Measurements from ENCODE around the gene ADAD2.
"Not testable (repeated sequence)": the region's sequence is repeated elsewhere in the genome, so short reads cannot be mapped to it uniquely, and the experiment has no call there.

ADAD2 gene

DNA sequence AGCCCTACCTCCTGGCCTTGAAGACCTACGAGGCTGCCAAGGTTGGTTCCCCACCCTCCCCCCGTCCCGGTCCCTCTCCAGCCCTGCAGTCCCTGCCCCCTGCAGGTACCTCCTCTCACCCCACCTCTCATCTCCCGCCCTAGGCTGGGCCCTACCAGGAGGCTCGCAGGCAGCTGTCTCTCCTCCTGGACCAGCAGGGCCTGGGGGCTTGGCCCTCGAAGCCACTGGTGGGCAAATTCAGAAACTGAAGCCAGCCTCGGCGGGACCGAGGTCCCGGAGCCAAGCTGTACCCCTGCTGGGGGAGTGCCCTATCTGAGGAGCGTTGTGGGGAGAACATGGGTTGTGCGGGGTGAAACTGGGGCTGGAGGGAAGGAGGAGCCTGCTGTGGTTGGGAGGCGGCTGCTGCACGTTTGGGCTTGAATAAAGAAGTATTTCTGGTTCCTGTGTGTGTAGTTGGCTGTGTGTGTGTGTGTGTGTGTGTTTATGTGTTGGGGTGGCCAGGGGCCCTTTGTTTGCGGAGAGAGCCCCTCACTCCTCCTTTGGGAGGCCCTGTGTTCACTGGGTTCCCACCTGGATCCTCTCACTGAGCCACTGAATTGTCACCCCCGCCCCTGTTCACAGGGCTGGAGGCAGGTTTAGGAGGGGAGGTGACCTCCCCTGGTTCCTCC lies 5.9 kb downstream of the ADAD2 start:
- no peak for DNase-seq

DNA sequence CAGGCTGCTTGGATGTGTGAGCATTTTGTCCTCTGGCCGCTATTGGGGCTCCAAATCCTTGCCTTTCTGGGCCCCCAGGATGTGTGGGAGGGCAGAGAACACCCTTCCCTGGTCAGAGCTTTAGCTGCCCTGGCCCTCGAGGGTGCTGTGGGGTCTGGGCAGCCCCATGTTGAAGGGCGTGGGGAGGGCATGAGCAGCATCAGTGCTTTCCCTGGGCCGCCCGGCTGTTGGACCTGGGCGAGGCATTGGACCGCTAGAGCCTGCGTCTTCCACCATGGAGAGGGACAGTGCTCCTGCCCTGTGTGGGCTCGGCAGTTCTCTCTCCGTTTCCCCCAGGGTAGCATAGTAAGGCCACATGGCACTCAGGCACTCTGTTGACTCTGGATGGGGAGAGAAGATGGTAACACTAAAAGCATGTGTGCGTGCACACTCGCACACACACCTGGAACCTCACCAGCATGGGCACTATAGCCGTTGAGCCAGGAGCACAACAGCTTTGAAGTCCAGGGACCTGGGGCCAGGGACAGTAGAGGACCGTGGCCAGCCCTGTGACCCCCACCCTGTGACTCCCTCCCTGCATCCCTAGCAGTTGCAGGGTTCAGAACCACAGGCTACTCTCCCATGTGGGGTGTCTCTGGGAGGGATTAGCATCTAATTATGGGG lies 6.6 kb downstream of the ADAD2 start:
- DNase-seq: no peak

DNA sequence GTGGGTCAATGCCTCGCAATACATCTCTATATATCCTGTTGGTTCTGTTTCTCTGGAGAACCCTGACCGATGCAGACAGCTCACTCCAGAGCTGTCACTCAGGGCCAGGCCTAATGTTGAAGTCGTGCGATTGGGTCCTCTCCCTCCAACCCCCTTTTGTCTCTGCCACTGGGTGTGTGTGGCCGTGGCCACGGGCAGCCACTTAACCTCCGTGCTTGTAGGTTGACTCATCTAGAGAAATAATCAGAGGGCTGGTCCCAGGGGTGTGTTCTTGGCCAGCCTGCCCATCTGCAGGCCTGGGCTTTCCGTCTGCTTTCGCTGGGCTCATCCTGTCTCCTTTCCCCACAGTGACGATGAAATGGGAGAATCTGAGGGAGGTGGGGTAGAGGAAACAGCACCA lies 7.4 kb downstream of the ADAD2 start:
- no peak for DNase-seq

DNA sequence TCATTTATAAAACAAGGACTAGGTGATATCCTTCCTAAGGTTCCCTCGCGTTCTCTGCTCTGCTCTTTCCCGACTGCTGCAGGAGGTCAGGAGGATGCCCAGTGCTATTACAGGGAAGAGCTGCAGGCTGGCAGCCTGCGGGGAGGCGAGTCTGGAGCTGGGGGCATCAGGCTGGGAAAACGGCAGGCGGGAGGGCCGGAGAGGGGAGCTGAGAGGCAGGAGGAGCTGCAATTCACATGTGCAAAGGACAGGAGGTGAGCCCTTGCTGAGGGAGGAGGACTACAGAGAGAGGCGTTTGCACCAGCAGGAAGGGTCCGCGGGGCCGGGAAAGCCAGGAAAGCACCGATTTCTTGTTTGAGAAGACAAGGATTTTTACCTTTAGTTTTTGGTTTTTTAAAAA lies 8.1 kb downstream of the ADAD2 start:
- DNase-seq: no peak

DNA sequence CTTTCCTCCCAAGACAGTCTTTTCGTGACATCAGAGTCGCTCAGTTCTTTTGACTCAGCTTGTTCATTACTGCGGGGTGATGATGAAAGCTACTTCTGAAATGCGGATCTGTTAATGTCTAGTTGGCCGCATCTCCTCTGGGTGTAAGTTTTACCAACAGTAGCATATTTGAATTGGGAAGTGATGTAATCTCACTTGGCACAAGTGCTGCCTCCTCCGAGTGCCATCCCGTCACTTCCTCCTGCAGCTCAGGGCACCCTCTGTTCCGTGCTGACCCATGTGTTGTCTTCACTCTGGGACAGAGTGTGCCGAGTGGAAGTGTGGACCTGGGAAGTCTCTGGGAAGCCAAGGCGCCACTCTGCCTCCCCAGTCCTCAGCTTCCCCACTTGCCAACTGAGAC lies 8.9 kb downstream of the ADAD2 start:
- DNase-seq: no peak

DNA sequence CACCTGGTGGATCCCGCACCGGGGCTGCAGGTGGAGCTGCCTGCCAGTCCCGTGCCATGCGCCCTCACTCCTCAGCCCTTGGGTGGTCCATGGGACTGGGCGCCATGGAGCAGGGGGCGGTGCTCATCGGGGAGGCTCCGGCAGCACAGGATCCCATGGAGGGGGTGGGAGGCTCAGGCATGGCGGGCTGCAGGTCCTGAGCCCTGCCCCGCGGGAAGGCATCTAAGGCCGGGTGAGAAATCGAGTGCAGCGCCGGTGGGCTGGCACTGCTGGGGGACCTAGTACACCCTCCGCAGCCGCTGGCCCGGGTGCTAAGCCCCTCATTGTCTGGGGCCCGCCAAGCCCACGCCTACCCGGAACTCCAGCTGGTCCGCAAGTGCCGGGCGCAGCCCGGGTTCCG lies 13.6 kb downstream of the ADAD2 start:
- DNase-seq: not testable (repeated sequence)

DNA sequence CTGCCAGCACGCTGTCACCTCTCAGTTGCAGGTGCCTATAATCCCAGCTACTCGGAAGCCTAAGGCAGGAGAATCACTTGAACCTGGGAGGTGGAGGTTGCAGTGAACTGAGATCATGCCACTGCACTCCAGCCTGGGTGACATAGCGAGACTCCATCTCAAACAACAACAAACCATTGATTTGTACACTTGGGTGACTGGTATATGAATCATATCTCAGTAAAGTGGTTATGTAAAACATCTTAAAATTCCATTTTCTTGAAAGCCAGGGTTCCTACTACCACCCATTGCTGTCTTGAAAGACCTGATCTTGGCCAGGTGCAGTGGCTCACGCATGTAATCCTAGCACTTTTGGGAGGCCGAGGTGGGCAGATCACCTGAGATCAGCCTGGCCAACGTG lies 14.2 kb downstream of the ADAD2 start:
- DNase-seq: not testable (repeated sequence)

DNA sequence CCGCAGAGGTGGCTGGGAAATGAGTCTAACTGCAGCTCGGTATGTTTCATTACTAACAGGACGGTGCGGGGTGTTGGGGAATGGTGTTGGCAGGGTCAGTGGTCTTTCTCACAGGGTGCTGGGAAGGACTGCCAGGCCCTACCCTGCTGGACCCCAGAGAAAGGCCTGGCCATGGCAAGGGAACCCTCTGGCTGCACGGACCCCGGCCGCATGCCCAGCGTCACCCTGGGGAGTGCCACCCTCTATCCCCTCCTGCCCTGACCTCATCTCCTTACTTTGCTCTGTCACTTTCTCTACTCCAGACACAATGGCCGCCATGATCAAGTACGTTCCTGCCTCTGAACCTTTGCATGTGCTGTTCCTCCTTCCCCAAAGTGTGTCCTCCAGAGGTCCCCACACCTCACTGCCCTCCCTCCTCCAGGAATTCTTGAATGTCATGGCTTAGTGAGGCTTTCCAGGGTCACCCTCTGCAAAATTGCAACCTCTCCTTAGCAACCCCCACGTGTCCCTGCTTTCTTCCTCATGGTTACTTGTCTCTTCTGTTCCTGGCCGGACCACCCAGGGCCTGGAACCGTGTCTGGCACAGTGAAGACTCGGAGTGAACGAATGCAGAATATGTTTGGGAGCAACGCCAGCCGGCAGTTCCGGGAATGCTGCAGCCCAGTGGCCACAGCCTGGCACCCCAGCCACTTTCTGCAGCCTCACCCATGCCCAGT lies 15.2 kb downstream of the ADAD2 start:
- no peak for DNase-seq

DNA sequence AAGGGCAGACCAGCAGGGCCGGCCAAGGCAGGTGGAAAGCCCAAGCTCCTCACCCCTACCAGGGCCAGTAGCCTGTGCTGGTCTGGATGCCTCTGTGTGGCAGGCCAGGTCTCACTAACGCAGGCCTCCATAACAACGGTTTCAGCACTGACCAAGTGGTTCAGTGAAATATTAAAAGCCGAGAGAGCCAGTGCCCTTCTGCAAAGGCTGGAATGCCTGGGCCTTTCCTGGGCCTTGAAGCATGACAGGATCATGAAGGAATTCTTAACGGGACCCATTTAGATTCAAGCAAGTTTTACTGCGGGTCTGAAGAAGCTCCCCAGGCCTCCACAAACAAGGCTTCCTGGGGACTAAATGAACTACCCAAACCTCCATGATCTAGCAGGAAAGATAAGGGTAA lies 16.3 kb downstream of the ADAD2 start:
- no peak for DNase-seq

DNA sequence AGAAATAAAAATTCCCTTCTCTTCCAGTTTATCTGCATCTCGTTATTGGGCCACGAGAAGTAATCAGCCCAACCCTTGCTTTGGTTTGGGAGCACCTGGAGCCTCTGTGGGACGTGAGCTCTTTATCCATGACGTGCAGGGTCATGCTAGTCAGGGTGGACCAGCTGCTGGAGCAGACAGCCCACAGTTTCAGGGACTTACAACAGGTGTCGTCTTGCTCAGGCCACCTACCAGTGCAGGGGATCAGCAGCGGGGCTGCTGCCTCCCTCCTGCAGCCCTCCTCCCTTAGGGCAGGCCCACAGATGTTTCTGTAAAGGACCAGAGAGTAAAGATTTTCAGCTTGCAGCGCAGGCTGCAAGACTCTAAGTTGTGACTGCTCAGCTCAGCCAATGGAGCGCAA lies 16.9 kb downstream of the ADAD2 start:
- no peak for DNase-seq

DNA sequence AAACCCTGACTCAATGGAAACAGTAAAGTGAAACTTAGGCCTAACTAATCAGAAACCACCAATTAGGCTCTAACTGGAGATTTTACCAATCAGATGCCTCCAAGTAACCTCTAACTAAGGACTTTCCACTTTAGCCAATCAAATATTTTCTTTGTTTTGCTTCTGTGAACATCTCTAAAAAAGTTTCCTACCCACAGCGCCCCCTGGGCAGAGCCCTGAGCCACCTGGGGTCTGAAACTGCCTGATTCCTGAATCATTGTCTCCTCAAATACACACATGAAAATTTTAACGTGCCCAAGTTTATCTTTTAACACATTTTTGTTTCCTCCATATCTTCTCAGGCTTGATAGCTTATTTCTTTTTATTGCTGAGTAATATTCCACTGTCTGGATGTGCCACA lies 19.0 kb downstream of the ADAD2 start:
- no peak for DNase-seq

DNA sequence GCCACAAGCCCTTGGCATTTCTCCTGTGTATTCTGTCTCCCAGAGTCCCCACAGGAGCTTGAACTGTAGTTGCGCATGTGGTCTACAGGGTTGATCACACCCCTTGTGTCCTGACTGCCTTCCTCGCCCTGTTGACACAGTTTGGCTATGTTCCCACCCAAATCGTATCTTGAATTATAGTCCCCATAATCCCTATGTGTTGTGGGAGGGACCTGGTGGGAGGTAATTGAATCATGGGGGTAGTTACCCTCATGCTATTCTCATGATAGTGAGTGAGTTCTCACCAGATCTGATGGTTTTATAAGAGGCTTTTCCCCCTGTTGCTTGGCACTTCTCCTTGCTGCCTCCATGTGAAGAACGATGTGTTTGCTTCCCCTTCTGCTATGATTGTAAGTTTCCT lies 21.2 kb downstream of the ADAD2 start:
- DNase-seq: no peak

DNA sequence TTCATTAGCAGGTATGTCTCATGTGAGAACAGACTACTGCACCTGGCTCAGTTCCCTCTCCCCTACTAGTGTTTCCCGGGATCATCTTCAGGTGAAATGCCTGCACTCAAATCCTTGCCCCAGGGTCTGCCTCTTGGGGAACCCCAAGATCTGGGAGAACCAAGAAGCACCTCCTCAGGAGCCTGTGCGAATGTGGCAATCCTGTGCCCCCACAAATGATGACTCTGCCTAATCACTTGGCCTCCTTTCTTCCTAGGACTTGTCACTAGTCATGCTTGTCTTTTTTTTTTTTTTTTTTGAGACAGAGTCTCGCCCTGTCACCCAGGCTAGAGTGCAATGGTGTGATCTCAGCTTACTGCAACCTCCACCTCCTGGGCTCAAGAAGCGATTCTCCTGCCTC lies 21.7 kb downstream of the ADAD2 start:
- DNase-seq: no peak

DNA sequence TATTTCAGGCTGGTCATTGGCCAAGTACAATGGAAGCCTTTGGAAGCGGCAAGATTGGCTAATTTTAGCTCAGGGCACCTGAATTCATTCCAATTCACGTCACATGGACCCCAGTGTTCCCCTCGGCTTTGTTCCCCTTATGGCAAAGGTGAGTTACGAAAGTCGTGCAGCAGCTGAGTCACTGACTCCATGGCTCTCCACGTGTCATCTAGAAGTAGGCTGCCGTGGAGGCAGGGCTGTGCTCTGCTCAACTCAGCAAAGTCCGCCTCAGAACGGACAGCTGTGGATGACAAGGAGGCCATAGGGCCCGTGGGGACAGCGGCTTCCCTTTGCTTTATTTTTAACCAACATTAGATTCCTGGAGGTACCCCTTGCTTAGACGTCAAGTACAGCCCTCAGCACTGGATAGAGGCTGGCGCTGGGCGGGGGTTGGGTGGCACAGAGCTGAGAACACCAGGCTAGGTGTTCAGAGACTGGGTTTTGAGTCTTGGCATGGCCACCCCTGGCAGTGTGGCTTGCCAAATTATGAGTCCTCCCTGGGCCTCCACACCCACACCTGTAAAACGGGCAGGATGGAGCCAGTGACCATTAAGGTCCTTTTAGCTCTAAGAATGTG lies 23.6 kb downstream of the ADAD2 start:
- no peak for DNase-seq

DNA sequence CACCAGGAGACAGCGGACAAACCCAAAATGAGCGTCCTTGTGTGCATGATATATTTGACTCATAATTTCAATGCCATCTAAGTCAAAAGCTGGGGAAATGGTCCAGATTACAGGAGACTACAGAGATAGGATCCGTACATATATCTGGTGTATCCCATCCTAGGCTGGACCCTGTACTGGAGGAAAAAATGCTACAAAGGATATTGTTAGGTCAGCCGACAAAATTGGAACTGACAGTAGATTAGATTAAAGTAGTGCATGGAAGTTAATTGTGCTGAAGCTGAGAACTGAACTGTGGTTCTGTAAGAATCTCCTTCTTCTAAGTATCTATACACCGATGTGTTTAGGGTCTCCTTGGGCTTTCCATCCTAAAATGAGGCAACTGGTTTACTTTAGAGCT lies 24.6 kb downstream of the ADAD2 start:
- DNase-seq: no peak

DNA sequence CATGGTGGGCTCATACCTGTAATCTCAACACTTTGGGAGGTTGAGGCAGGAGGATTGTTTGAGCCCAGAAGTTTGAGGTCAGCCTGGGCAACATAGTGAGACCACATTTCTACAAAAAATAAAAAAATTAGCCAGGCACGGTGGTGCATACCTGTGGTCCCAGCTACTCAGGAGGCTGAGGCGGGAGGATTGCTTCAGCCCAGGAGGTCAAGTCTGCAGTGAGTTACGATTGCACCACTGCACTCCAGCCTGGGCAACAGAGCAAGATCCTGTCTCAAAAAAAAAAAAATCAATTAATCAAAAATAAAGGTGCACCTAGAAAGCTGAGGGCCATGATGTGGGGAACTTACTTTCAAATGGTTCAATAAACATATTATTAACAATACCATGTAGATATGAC lies 25.2 kb downstream of the ADAD2 start:
- not testable (repeated sequence) for DNase-seq

DNA sequence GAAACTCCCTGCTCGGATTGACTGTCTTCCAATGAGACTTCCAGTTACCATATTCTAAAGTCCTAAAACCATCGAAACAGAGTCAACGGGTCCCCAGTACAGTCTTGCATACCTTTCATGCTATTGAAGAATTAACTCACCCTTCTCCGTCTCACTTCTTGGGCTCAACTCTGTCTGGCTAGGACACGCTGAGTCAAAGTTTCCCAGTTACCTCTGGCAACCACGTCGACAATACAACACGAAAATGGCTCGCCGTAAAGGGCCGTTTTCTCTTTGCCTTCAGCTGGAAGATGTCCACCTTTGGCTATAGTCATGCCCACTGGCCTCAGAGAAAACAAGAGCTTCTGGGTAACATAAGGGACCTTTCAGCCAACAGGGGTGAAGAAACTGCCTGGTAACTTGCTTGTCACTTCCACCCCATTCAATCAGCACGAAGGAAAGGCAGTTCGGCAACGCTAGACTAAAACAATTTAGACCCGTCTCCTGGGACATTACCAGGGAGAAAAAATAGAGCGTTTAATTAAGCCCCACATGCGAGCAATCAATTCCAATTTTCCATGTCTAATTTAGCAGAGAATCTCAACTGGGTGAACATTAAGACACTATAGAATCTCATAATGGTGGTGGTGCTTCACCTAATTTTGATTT lies 27.3 kb downstream of the ADAD2 start:
- no peak for DNase-seq

DNA sequence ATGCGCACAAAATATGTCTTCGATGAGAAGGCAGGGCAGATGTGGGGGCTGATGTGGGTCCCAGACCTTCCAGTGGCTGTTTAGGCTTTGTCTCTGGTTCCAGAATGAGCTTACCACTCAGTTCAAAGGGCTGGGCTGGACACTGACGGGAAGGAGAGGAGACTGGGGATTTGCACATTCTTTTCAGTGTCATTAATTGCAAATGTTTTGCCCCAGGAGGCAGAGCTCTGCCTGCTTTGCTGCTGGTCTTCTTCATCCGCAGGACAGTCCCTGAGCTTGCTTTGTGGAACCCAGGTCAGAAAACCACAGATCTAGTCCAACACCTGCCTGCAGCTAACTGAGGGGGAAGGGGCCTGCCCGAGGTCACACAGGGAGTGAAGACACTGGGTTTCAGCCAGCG lies 28.0 kb downstream of the ADAD2 start:
- no peak for DNase-seq

DNA sequence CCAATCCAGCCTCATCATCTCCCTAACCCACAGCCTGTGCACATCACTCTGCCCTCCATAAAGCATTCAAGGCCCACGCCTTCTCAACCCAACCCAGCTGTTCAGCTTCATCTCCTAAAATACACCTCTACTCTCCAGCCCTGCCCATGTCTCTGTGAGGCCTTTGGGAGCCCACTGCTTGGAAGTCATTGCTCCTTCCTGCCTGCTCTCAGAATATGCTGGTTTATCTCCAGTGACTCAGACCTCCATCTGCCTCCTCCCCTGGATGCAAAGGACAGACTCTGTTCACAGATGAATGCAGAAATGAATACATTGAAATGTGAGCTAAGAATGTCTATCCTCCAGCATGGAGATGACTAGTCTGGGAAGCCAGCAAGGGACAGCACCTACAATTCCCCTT lies 29.9 kb downstream of the ADAD2 start:
- DNase-seq: no peak

DNA sequence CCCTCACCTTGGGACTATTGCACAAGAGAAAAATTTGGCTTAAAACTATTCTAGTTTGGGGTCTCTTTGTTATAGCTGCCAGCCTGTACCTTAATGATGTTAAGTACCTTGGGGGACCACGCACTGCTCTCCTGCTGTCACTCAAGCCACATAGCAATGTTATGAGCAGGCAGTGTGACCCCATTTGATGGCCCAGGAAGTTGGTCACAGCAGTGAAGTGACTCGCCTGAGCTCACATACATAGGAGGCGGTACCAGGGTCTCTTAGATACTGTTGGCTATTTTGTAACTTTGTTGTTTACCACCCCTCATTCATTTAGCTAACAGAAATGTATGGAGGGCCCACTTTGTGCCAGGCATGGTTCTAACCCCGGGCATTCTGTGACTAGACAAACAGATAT lies 32.5 kb downstream of the ADAD2 start:
- DNase-seq: no peak

DNA sequence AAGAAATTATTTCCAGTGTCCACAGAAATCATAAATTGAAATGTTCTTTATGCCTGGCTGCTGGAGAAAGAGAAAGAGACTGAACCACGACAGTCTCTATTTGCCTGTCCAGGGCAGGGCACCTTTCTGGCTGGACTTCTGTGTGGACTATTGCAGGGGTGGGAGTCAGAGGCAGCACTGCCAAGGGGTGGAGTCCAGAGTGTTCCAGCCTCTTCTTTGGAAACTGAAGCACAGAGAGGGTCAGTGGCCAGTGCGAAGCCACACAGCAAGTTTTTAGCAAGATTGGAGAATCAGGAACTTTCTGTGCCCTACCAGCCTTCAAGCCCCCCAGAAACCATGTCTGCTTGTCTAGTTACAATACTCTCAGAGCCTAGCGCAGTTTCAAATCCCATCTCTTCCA lies 33.6 kb downstream of the ADAD2 start:
- DNase-seq: no peak

DNA sequence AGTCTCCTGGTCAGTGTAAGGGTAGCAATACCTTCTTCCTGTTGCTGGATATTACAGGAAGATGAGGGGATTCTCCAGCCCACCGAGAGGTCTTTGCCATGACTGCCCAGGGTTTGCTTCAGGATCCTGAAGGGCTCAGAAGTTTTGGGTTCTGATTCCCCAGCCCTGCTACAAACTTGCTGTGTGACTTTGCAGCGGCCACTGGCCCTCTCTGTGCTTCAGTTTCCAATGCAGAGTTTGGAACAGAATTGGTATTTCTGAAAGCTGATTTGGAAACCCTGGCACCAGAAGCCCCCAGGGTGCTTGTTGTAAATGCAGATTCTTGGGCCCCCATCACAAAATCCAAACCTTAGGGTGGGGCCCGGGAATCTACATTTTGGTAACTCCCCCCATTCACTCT lies 34.2 kb downstream of the ADAD2 start:
- DNase-seq: no peak

DNA sequence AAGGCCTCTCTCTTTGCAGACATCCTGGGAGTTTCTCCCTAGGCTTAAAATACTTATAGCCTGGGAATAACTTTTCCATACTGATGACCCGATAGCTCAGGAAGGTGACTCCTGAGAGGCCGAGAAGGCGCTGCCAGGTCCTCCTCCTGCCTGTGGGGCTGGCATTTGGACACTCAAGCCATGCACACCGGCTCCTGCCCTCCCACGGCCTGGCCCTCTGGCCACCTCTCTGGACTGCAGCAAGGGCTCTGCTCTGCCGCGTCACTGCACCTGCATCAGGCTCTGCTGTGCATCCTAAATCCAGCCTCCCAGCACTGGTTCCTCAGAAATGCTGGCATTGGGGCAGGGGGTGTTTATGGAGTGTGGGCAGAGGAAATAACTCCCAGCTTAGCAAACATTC lies 34.6 kb downstream of the ADAD2 start:
- no peak for DNase-seq

DNA sequence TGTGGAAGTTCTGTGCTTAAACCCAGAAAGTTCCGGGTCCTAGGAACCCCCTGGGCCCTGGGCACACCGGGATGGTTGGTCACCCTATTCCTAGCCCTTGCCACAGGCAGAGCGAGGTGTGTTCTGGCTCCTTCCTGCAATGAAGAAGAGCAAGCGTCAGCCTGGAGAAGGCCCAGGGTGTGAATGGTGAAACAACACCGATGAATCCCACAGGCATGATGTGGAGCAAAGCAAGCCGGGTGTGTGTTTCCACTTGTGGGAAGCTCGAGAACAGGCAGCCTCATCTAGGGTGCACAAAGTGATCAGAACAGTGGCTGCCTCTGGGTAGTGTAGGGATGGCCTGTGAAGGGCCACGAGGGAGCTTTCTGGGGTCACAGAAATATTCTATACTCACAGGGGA lies 35.1 kb downstream of the ADAD2 start:
- DNase-seq: no peak

Measured in activated CD4-positive, CD25-positive, alpha-beta regulatory T cell (primary cell).